Nephron progenitor cell (in vitro differentiated cells): Measurements from ENCODE around the gene PHKG2.

Experiments used
- DNase-seq: peaks from one replicate; pipeline ENCODE4 v3.0.0; 2021
- H3K27ac Mint-ChIP-seq: 2 replicates; pipeline ENCODE4 v1.8.0; 2021; ENCODE audit warnings: mild to moderate bottlenecking, moderate library complexity, mixed read lengths
- H3K27me3 Mint-ChIP-seq: 2 replicates; pipeline ENCODE4 v1.8.0; 2021; ENCODE audit warnings: mild to moderate bottlenecking, low read depth, mixed read lengths; ENCODE audit not compliant: poor library complexity
- H3K36me3 Mint-ChIP-seq: 2 replicates; pipeline ENCODE4 v1.8.0; 2021; ENCODE audit warnings: low read depth, mixed read lengths
- H3K4me1 Mint-ChIP-seq: 2 replicates; pipeline ENCODE4 v1.8.0; 2021; ENCODE audit warnings: mixed read lengths
- H3K4me3 Mint-ChIP-seq: 2 replicates; pipeline ENCODE4 v1.8.0; 2021; ENCODE audit warnings: mild to moderate bottlenecking, moderate library complexity, mixed read lengths
- H3K9me3 Mint-ChIP-seq: 2 replicates; pipeline ENCODE4 v1.8.0; 2021; ENCODE audit warnings: mild to moderate bottlenecking, moderate library complexity, mixed read lengths
- TF ChIP-seq, protein P1 (sequence below): fragments of 200-600 bp; sonication (generic); IDR thresholded peaks from 2 replicates; pipeline ENCODE4 v1.5.0; 2021; ENCODE audit warnings: antibody characterized with exemption

Gene PHKG2

DNA sequence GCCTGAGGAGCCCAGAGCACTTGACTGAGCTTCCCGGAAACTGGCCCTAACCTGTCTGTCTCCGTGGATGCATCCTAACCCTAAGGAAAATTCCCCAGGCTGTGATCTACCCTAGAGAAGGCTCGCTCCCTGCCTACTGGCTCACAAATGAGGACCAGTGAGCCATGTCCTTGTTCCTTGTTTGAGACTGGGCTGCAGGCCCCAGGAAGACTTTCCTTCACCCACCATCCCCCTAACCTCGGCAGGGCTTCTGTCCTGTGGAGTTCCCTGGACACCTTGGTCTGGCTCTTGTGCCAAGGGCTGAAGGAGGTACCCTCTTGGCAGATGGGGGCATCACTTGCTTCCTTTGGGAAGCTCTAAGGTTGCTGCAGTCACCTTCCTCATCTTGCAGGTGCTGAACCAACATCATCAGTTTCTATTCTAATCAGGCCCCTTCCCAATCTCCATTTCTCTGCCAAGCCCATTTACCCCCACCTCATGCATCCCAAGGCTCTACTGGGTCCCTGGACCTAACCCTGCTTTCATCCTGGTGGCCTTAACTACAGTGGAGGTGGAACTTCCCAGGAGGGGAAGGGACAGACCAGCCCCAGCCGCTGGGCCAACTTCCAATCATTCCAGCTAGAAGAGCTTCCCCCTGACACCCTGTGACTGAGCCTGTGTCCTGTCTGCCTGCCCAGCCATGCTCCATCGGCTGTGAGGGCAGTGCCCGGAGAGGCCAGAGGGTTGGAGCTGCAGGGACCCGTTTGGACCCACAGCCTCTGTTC, 26.3 kb downstream of the PHKG2 start:
- TF ChIP-seq, protein P1, sequence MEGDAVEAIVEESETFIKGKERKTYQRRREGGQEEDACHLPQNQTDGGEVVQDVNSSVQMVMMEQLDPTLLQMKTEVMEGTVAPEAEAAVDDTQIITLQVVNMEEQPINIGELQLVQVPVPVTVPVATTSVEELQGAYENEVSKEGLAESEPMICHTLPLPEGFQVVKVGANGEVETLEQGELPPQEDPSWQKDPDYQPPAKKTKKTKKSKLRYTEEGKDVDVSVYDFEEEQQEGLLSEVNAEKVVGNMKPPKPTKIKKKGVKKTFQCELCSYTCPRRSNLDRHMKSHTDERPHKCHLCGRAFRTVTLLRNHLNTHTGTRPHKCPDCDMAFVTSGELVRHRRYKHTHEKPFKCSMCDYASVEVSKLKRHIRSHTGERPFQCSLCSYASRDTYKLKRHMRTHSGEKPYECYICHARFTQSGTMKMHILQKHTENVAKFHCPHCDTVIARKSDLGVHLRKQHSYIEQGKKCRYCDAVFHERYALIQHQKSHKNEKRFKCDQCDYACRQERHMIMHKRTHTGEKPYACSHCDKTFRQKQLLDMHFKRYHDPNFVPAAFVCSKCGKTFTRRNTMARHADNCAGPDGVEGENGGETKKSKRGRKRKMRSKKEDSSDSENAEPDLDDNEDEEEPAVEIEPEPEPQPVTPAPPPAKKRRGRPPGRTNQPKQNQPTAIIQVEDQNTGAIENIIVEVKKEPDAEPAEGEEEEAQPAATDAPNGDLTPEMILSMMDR = no peak
- H3K4me3 Mint-ChIP-seq = peak overlapping the region; percentile 94
- peak overlapping the region; percentile 98 for H3K27ac Mint-ChIP-seq

DNA sequence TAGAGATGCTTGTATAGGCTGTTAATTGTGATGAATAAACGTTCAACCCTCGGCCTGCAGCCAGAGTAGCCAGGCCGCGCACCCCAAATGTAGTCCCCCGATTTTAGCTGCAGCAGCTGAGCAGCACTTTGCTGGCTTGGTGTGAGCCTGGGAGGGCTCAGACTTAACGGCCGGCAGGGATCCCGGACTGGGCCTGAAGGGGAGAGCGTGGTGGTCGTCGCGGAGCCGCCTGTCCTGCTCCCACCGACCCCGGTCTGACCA, 26.8 kb downstream of the PHKG2 start:
- Mint-ChIP-seq H3K27me3 (peaks cover 6% of the 10 kb centered on the region), H3K36me3 (peaks cover 35% of the 10 kb centered on the region), H3K27ac (peak overlapping the region; percentile 98), H3K4me3 (peak overlapping the region; percentile 94), H3K4me1 (peaks cover 50% of the 10 kb centered on the region), H3K9me3 (no peaks in the 10 kb centered on the region)
- DNase-seq = no peak
- TF ChIP-seq, protein P1 = no peak

More for the DNA sequence above, 26.3 kb downstream of the PHKG2 start:
- DNase-seq = no peak
- peaks cover 6% of the 10 kb centered on the region for H3K27me3 Mint-ChIP-seq
- H3K9me3 Mint-ChIP-seq = no peaks in the 10 kb centered on the region
- peaks cover 35% of the 10 kb centered on the region for H3K36me3 Mint-ChIP-seq
- peaks cover 45% of the 10 kb centered on the region for H3K4me1 Mint-ChIP-seq

DNA sequence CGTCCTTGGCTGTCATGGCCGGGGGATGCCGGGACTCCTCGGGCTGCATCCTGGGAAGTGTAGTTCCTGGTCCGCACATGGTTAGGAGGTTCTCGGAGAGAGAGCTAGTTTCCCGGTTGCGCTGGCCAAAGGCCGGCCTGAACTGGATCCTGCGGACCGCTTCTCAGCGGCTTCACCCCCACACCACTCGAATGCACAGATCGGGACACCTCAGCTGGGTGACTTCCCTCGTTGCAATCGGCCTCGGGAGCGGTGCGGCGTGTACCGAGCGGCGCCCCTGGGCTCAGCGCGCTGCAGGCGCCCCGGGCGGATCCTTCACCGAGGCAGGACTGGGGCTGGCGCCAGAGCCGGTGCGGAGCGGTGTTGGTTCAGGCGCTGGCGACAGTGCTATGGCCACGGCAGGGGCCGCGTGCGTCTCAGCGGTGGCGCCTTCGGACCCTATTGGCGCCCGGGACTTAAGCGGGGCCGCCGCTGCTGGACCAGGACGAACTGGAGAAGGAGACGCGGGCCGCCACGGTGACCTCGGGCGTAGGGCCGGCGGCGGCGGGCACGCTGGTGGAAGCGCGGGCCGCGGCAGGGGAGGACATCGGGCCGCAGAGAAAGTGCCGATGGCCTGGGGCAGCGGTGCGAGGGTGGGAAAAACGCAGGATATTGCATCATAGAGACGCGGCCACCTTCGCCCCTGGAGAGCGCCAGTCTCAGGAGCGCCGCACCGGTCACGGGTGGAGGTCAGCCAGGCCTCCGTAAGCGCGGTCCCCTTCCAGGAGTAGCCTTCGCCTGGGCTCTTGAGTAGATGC, 27.4 kb downstream of the PHKG2 start:
- no peaks in the 10 kb centered on the region for H3K9me3 Mint-ChIP-seq
- peaks cover 53% of the 10 kb centered on the region for H3K4me1 Mint-ChIP-seq
- H3K27ac Mint-ChIP-seq = peak overlapping the region; percentile 98
- H3K36me3 Mint-ChIP-seq = peaks cover 32% of the 10 kb centered on the region
- peaks cover 6% of the 10 kb centered on the region for H3K27me3 Mint-ChIP-seq
- peak; percentile 82 for DNase-seq
- H3K4me3 Mint-ChIP-seq = peak overlapping the region; percentile 94
- TF ChIP-seq, protein P1 = no peak

GRCh38 chr16:30777591-30778297, 29.5 kb downstream of the PHKG2 start:
- H3K36me3 Mint-ChIP-seq = peaks cover 28% of the 10 kb centered on the region
- TF ChIP-seq, protein P1 = no peak
- peak overlapping the region; percentile 100 for H3K27ac Mint-ChIP-seq
- H3K4me3 Mint-ChIP-seq = peak overlapping the region; percentile 94
- H3K4me1 Mint-ChIP-seq = peaks cover 60% of the 10 kb centered on the region
- H3K9me3 Mint-ChIP-seq = no peaks in the 10 kb centered on the region
- peaks cover 3% of the 10 kb centered on the region for H3K27me3 Mint-ChIP-seq
- DNase-seq = peak; percentile 25

DNA sequence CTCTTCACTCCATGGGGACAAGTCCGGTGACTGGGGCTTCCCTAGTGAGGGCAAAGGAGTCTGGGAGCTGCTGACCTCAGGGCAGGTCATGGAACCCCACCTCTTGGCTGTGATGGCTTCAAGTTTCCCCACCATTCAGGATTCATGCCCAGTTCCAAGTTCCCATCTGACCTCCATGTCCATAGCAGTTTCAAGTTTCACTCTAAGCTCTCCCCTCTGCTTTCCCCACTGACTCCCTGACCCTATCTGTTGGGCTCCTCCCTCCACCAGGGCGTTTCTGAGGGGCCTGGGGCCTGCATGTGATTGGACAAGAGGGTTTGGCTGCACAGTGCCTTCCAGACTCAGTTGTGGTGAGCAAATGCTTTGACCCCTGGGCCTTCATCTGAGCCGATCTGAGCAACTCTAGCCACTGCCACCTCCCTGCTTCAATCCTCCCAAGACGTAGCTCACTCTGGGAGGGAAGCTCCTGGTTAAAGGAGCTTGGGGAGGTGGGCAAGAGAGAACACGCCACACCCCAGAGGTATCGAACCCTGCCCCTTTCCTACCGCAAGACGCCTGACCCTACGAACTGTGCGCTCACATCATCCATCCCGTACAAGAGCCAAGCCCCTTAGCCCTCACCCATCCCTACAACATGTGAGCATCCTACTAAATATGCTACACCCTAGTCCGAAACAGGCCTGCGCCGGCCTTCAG, 30.5 kb downstream of the PHKG2 start:
- Mint-ChIP-seq H3K27me3 (peaks cover 3% of the 10 kb centered on the region), H3K4me3 (peak overlapping the region; percentile 78), H3K36me3 (peaks cover 29% of the 10 kb centered on the region), H3K27ac (peak overlapping the region; percentile 100), H3K4me1 (peaks cover 60% of the 10 kb centered on the region), H3K9me3 (no peaks in the 10 kb centered on the region)
- TF ChIP-seq, protein P1 = no peak
- peak; percentile 70 for DNase-seq
